Osteocyte (in vitro differentiated cells): Measurements from ENCODE around the gene NEUROD2. TPM values are rescaled to one million over a fixed set of nuclear protein-coding genes. Genes with fewer than 3 reads are reported as not detected.

Source experiments
- DNase-seq: peaks from one replicate; pipeline ENCODE4 v3.0.0; 2021; ENCODE audit warnings: mixed read lengths; ENCODE audit not compliant: unreplicated experiment; ENCODE audit errors: extremely low spot score
- H3K27ac Mint-ChIP-seq: one replicate; pipeline ENCODE4 v1.8.0; 2021; ENCODE audit warnings: mild to moderate bottlenecking, mixed read lengths; ENCODE audit not compliant: unreplicated experiment
- H3K27me3 Mint-ChIP-seq: one replicate; pipeline ENCODE4 v1.8.0; 2021; ENCODE audit warnings: mixed read lengths; ENCODE audit not compliant: unreplicated experiment
- H3K36me3 Mint-ChIP-seq: one replicate; pipeline ENCODE4 v1.8.0; 2021; ENCODE audit warnings: mixed read lengths; ENCODE audit not compliant: unreplicated experiment
- H3K4me1 Mint-ChIP-seq: one replicate; pipeline ENCODE4 v1.8.0; 2021; ENCODE audit warnings: mixed read lengths; ENCODE audit not compliant: unreplicated experiment
- H3K4me3 Mint-ChIP-seq: one replicate; pipeline ENCODE4 v1.8.0; 2021; ENCODE audit warnings: mild to moderate bottlenecking, moderate library complexity, mixed read lengths; ENCODE audit not compliant: unreplicated experiment
- H3K9me3 Mint-ChIP-seq: one replicate; pipeline ENCODE4 v1.8.0; 2021; ENCODE audit warnings: mixed read lengths; ENCODE audit not compliant: unreplicated experiment
- CTCF ChIP-seq: fragments of 200-600 bp; sonication (generic); IDR thresholded peaks from 2 replicates; pipeline ENCODE4 v1.5.0; 2021; ENCODE audit warnings: antibody characterized with exemption, mild to moderate bottlenecking, moderate library complexity
- long read RNA-seq: library from polyadenylated mRNA; unstranded; transcript quantifications from one replicate; pipeline ENCODE4 v2.0.0, GENCODE V29; 2021
- total RNA-seq: library from RNA; stranded (reverse); gene quantifications from 2 replicates; pipeline ENCODE4 v1.2.1, GENCODE V29; 2021

The NEUROD2 gene
- not detected in 2 replicates for total RNA-seq
- long read RNA-seq = 0 reads

GRCh38 chr17:39607851-39608130, at the start of gene NEUROD2:
NEUROD2 (minus strand) TSS chr17:39607920; CDS start chr17:39606599, 1,321 bp downstream.
- Mint-ChIP-seq H3K4me1 (peaks cover 8% of the 10 kb centered on the region), H3K27ac (no peak within 1 kb of the TSS), H3K4me3 (no peak within 1 kb of the TSS), H3K36me3 (no peaks in the 10 kb centered on the region), H3K27me3 (peaks cover 62% of the 10 kb centered on the region), H3K9me3 (no peaks in the 10 kb centered on the region)
- no peak for DNase-seq
- TF ChIP-seq CTCF = no peak

GRCh38 chr17:39655105-39655504, 47.4 kb upstream of the NEUROD2 start:
- Mint-ChIP-seq H3K4me3 (no peak overlapping the region), H3K27me3 (no peaks in the 10 kb centered on the region), H3K9me3 (no peaks in the 10 kb centered on the region), H3K27ac (no peak overlapping the region), H3K4me1 (peaks cover 20% of the 10 kb centered on the region), H3K36me3 (peaks cover 6% of the 10 kb centered on the region)
- DNase-seq = no peak
- no peak for TF ChIP-seq CTCF

- H3K27ac Mint-ChIP-seq = no peak overlapping the region
- H3K4me1 Mint-ChIP-seq = peaks cover 23% of the 10 kb centered on the region
- peak; percentile 89 for DNase-seq
- peak; percentile 77 for TF ChIP-seq CTCF
- H3K9me3 Mint-ChIP-seq = no peaks in the 10 kb centered on the region
- H3K4me3 Mint-ChIP-seq = no peak overlapping the region
- H3K27me3 Mint-ChIP-seq = no peaks in the 10 kb centered on the region
- H3K36me3 Mint-ChIP-seq = peaks cover 7% of the 10 kb centered on the region
Observed at GRCh38 chr17:39653662-39654331, 46.1 kb upstream of the NEUROD2 start.

- peaks cover 25% of the 10 kb centered on the region for H3K4me1 Mint-ChIP-seq
- no peak overlapping the region for H3K27ac Mint-ChIP-seq
- TF ChIP-seq CTCF = no peak
- no peak for DNase-seq
- no peaks in the 10 kb centered on the region for H3K27me3 Mint-ChIP-seq
- H3K4me3 Mint-ChIP-seq = no peak overlapping the region
- H3K9me3 Mint-ChIP-seq = no peaks in the 10 kb centered on the region
- H3K36me3 Mint-ChIP-seq = peaks cover 7% of the 10 kb centered on the region
Observed at GRCh38 chr17:39653316-39653661, 45.6 kb upstream of the NEUROD2 start.

- DNase-seq = no peak
- H3K4me1 Mint-ChIP-seq = peaks cover 25% of the 10 kb centered on the region
- peak overlapping the region; percentile 74 for H3K27ac Mint-ChIP-seq
- no peaks in the 10 kb centered on the region for H3K27me3 Mint-ChIP-seq
- TF ChIP-seq CTCF = no peak
- H3K4me3 Mint-ChIP-seq = no peak overlapping the region
- peaks cover 7% of the 10 kb centered on the region for H3K36me3 Mint-ChIP-seq
- H3K9me3 Mint-ChIP-seq = no peaks in the 10 kb centered on the region
Observed at GRCh38 chr17:39652587-39653315, 45.0 kb upstream of the NEUROD2 start.
